Activated CD8-positive, alpha-beta memory T cell treated with anti-CD3 and anti-CD28 coated beads, Interleukin-2, amount 50 U/mL, for 24 hours (primary cell): ENCODE data around the gene CRX.
A peak's percentile ranks its signal among the peaks of the same experiment; 100 is the strongest.
"Not testable (repeated sequence)": the region's sequence is repeated elsewhere in the genome, so short reads cannot be mapped to it uniquely, and the experiment has no call there.

Source experiments
- DNase-seq: peaks from one replicate; pipeline ENCODE4 v3.0.0-alpha.2; 2020; ENCODE audit errors: extremely low read depth

Gene CRX

DNA sequence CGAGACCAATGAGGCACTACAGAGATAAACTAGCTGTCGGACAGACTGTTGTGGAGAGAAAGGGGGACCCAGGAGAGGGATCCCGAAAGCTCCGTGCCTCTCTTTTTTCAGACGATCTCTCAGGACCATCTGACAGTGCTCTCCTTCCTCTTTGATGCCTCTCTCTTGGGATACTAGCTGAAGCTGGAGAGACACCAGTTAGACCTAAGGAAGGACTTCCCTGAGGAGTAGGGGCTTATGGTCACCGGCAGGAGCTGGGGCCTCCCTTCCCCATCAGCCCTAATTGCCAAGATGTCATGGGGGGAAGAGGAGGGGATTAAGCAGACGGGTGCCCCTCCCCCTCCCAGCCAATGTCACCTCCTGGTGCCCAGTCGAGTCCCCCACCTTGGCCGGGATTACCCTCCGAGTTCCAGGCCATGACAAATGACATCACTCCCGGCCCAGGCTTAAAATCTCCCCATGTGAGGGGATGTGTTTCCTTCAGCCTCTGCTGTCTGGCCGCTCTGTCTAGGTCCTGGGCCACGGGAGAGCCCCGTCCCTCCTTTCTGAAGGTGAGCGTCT, at the start of gene CRX:
CRX (plus strand) TSS at position 478 of the 561 bp plus-strand sequence. CDS start 12,507 bp downstream, outside the sequence.
- DNase-seq, result no peak

- no peak for DNase-seq
Measured at GRCh38 chr19:47776568-47776967, 45.2 kb upstream of the CRX start.

GRCh38 chr19:47777245-47778048, 44.3 kb upstream of the CRX start:
- not testable (repeated sequence) for DNase-seq

DNA sequence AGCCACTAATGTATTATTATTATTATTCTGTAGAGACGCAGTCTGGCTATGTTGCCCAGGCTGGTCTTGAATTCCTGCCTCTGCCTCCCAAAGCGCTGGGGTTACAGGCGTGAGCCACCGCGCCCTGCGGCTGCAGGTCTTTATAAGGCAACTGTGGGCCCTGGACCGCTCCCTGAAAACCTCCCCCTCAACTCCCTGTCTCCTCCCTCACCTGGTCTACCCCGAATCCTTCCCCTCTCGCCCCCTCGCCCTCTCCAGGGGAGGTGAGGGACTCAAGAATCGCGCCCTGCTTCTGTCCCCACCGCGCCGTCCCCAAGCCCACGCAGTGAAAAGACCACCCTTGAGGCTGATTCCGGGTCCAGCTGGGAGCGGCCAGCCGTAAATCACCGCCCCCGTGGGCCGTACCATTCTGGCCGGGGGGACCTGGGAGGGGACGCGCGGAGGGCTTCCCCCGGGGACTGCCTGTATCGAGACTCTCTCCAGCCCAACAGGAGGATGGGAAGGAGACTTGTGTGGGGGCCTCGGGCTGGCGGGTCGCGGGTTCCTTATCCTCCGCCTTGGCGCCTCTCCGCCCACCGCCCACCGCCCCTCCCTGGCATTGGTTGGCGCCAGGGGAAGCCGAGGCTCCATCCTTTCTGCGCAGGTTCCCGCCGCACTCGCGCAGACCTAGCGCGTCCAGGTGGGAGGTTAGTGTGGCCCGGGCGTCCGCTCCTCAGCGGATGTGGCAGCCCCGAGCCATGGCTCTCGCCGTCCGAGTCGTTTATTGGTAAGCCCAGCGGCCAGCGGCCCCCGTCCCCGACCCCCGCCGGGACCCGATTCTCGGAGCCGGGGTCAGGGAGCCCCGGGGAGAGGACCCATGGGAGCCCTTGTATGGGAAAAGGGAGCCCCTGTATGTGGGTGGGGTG, 43.4 kb upstream of the CRX start, which contains the start of gene SELENOW:
SELENOW (plus strand) TSS at position 655 of the 905 bp plus-strand sequence; CDS start at position 738, 83 bp downstream.
- peak; percentile 51 for DNase-seq

DNA sequence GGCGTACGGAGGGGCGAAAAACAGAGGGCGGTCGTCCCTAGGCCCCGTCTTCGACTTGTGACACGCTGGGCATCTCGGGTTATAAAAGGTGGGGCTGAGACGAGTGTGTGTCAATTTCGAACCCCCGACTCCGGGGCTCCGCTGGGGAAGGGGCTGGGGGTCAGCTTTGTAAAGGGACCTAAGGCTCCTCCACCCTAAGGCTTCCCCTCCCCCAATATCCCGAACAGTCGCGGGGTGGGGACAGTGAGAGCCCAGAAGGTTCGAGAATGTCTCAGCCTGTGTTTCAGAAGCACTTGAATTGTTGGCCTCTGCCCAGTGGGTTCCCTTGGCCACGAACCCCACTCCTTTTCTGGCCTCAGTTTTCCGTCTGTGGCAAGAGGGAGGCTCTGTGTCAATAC, 42.8 kb upstream of the CRX start:
- DNase-seq, result no peak

GRCh38 chr19:47779524-47780214, 42.1 kb upstream of the CRX start:
- DNase-seq, result no peak

GRCh38 chr19:47780215-47780551, 41.6 kb upstream of the CRX start:
- no peak for DNase-seq

- DNase-seq, result no peak
Measured at GRCh38 chr19:47781590-47782262, 40.0 kb upstream of the CRX start.

GRCh38 chr19:47786566-47786965, 35.2 kb upstream of the CRX start:
- DNase-seq, result no peak

DNA sequence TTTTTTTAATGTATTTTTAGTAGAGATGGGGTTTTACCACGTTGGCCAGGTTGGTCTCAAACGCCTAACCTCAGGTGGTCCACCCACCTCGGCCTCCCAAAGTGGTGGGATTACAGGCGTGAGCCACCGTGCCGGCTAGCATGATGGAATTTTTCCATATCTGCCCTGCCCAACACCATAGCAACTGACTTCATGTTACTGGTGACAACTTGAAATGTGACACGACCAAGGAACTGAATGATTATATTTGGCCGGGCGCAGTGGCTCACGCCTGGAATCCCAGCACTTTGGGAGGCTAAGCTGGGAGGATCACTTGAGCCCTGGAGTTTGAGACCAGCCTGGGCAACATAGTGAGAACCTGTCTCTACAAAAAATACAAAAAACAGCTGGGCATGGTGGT, 34.4 kb upstream of the CRX start:
- DNase-seq, result not testable (repeated sequence)

DNA sequence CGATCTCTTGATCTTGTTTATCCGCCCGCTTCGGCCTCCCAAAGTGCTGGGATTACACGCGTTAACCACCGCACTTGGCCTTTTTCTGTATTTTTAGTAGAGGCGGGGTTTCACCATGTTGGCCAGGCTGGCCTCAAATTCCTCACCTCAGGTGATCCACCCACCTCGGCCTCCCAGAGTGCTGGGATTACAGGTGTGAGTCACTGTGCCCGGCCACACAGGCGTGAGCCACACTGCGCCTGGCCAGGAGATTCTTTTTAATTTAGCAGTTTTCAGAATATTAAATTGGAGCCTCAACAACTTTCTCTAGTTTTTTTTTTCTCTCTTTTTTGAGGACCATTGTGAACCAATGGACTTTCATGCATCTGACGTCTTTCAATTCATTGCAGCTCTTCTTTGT, 31.9 kb upstream of the CRX start:
- not testable (repeated sequence) for DNase-seq

DNA sequence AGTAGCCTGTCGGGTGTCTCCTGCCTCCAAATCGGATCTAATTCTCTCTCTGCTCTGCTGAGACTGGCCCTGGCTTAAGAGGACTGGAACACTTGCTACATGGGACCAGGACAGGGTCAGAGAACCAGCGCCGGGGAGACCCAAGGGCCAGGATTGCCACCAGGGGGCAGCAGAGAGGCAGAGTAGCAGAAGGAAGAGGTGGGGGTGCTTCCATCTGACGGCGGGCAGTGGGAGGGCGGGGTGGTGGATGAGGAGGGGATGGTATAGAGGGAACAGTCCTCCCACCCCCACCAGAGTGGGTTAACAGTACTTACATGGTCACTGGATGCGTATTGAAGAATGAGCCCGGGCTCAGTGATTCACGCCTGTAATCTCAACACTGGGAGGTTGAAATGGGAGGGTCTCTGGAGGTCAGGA, 31.3 kb upstream of the CRX start:
- DNase-seq, result peak; percentile 68

DNA sequence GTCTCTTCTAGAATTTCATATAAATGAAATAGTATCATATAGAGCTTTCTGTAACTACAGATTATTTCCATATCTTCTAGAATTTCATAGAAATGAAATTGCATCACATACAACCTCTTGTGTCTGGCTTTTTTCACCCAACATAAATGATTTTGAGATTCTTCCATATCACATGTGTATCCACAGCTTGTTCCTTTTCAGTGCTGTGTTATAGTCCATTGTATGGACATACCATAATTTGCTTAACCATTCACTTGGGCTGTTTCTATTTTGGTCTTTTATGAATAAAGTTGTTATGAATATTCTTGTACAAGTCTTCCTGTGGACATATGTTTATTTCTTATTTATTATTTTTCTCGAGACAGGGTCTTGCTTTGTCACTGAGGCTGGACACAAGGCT, 29.1 kb upstream of the CRX start:
- DNase-seq, result no peak

- no peak for DNase-seq
Measured at GRCh38 chr19:47794526-47794925, 27.2 kb upstream of the CRX start.

DNA sequence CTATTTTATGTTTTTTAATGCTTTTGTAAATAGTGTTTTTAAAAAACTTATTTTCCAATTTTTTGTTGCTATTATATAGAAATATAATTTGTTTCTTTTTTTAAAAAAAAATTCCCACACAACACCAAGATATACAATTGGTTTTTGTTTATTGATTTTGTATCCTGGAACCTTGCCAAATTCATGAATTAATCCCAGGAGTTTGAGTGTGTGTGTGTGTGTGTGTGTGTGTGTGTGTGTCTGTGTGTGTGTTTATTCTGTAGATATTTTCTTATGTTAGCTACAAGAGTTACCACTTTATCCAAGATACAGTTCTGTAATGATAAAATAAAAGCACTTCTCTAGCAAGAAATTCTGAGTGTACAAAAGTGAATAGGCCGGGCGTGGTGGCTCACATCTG, 25.0 kb upstream of the CRX start:
- DNase-seq, result no peak

DNA sequence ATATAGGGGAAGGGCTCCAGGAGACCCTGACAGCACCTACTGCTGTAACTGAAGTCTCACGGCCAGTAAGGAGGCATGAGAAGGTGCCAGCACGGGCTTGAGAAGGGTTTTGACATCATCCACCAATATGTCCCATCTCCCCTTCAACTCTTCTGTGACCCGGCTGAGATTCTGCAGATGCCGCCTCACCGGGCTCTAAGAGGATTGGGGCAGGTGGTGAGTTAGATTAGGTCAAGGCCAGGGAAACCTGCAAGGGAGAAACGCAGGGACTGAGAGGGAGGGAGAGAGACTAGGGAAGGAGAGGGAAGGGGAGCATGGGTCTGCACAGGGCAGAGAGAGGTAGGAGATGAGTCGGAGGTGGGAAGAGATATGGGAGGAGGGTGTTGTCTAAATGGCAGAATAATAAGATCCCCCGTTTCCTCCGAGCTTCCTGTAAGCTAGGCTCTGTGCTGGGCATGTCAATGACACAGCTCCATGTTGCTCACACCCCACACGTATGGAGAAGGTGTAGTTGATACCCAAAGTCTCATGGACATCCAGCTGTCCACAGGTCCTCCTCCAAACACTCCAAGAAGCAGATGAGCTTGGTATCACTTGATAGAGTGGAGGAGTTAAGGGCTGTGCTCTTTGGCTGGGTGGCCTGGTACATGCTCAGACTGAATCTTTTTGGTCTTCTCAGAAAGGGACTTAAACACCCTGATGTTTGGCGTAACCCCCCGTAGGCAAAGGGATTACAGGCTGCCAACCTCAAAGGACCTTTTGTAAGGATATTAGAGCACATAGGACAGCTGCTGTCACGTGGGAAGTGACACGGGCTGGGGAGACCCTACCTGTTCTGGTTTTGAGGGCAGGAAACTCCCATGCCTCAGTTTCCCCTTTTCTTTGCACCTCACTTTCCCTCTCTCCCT, 23.5 kb upstream of the CRX start:
- DNase-seq, result no peak

- DNase-seq, result no peak
Measured at GRCh38 chr19:47798904-47799266, 22.9 kb upstream of the CRX start.

- no peak for DNase-seq
Measured at GRCh38 chr19:47801270-47801669, 20.5 kb upstream of the CRX start.

DNA sequence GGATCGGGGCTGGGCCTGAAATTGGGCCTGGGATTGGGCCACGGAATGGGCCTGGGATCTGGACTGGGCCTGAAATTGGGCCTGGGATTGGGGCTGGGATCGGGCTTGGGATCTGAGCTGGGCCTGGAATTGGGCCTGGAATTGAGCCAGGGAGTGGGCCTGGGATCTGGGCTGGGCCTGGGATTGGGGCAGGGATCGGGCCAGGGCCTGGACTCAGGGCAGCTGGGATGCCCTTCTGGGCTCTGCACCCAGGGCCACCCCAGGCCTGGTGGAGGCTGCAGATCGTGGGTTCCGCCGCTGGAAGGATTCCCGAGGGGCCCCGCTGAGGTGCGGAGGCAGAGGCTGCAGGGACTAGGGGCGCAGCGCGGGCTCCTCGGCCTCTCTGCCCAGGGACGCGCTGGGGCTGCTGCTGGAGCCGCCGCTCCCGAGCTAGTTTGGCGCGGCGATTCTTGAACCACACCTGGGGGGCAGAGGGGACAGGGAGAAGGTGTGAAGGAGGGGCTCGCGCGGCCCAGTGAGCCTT, 19.2 kb upstream of the CRX start:
- DNase-seq, result no peak

DNA sequence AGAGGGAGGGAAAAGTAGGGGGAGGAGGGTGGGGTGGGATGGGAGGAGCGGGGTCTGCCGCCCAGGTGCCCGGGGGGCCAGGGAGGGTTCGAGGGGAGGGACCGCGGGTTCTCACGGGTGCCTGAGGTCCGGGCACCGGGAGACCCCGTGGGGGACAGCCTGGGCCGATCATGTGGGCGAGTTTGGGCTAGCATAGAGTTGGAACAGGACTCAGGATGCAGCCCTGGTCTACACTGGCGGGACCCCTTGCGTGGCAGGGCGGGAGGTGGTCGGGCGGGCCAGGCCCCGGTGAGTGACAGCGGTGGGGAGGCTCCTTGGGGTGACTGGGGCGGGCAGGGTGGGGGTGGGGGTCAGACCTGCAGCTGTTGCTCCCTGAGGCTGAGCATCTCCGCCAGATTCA, 18.6 kb upstream of the CRX start:
- DNase-seq, result not testable (repeated sequence)
